ENCODE measurements around the gene PKN2.
"Not testable (repeated sequence)": the region's sequence is repeated elsewhere in the genome, so short reads cannot be mapped to it uniquely, and the experiment has no call there.

The PKN2 gene

GRCh38 chr1:88877911-88878310, 193.8 kb downstream of the PKN2 start:
- DNase-seq (ENCODE audit: low read depth, low spot score), result no peak

GRCh38 chr1:88878731-88879130, 194.7 kb downstream of the PKN2 start:
- no peak for DNase-seq (ENCODE audit: low read depth, low spot score)

- DNase-seq (ENCODE audit: low read depth, low spot score), result not testable (repeated sequence)
Observed at GRCh38 chr1:88880717-88881116, 196.6 kb downstream of the PKN2 start.

GRCh38 chr1:88883156-88883555, 199.1 kb downstream of the PKN2 start:
- DNase-seq (ENCODE audit: low read depth, low spot score), result no peak
